ENCODE data around the gene TMEM164.

Gene TMEM164

GRCh38 chrX:110002300-110003166, at the start of gene TMEM164:
TMEM164 (plus strand) TSS chrX:110003114; CDS start chrX:110003775, 661 bp downstream.
- DNase-seq (ENCODE audit: extremely low read depth, low read depth), result peak; percentile 41
- no peak for TF ChIP-seq CTCF (IDR thresholded peaks at IDR 0.05; ENCODE audit: low read depth, low read length)

- TF ChIP-seq CTCF (IDR thresholded peaks at IDR 0.05; ENCODE audit: low read depth, low read length), result no peak
- DNase-seq (ENCODE audit: extremely low read depth, low read depth), result no peak
Observed at GRCh38 chrX:109954333-109954732, 48.6 kb upstream of the TMEM164 start.

GRCh38 chrX:109954955-109955354, 48.0 kb upstream of the TMEM164 start:
- no peak for TF ChIP-seq CTCF (IDR thresholded peaks at IDR 0.05; ENCODE audit: low read depth, low read length)
- DNase-seq (ENCODE audit: extremely low read depth, low read depth), result no peak

GRCh38 chrX:109958266-109958665, 44.6 kb upstream of the TMEM164 start:
- no peak for DNase-seq (ENCODE audit: extremely low read depth, low read depth)
- no peak for TF ChIP-seq CTCF (IDR thresholded peaks at IDR 0.05; ENCODE audit: low read depth, low read length)

- no peak for DNase-seq (ENCODE audit: extremely low read depth, low read depth)
- TF ChIP-seq CTCF (IDR thresholded peaks at IDR 0.05; ENCODE audit: low read depth, low read length), result no peak
Observed at GRCh38 chrX:109959356-109959871, 43.5 kb upstream of the TMEM164 start.

GRCh38 chrX:109964390-109964789, 38.5 kb upstream of the TMEM164 start:
- no peak for DNase-seq (ENCODE audit: extremely low read depth, low read depth)
- no peak for TF ChIP-seq CTCF (IDR thresholded peaks at IDR 0.05; ENCODE audit: low read depth, low read length)

GRCh38 chrX:109966246-109966645, 36.7 kb upstream of the TMEM164 start:
- TF ChIP-seq CTCF (IDR thresholded peaks at IDR 0.05; ENCODE audit: low read depth, low read length), result no peak
- no peak for DNase-seq (ENCODE audit: extremely low read depth, low read depth)

Data from AG09319 (cell line).